Spinal cord (tissue), 10 donors: ENCODE measurements around the gene ELN. TPM values are rescaled to one million over a fixed set of nuclear protein-coding genes. Genes with fewer than 3 reads are reported as not detected.
"Not testable (repeated sequence)": the region's sequence is repeated elsewhere in the genome, so short reads cannot be mapped to it uniquely, and the experiment has no call there.

ENCODE experiments used
- DNase-seq, 6 donors: peaks; one replicate each; pipeline versions ENCODE4 v3.0.0 to v3.0.0-alpha.2; 2013 to 2015; ENCODE audit warnings: low spot score in 6 of 6, low read depth in 4 of 6
- H3K27ac ChIP-seq: one replicate; pipeline ENCODE4 v1.5.1; 2013; ENCODE audit warnings: low read depth, low read length, control low read depth
- H3K27me3 ChIP-seq: one replicate; pipeline ENCODE4 v1.6.1; 2013; ENCODE audit warnings: low read length; ENCODE audit not compliant: control insufficient read depth, insufficient read depth
- H3K36me3 ChIP-seq: one replicate; pipeline ENCODE4 v1.6.1; 2013; ENCODE audit warnings: low read length; ENCODE audit not compliant: control insufficient read depth, insufficient read depth
- H3K4me1 ChIP-seq: one replicate; pipeline ENCODE4 v1.6.1; 2013; ENCODE audit warnings: low read length; ENCODE audit not compliant: control insufficient read depth, insufficient read depth
- H3K4me3 ChIP-seq: one replicate; pipeline ENCODE4 v1.5.1; 2013; ENCODE audit warnings: low read depth, low read length, control low read depth
- H3K9me3 ChIP-seq: one replicate; pipeline ENCODE4 v1.6.1; 2013; ENCODE audit warnings: low read length; ENCODE audit not compliant: control insufficient read depth, insufficient read depth
- WGBS: methylation state at CpG from one replicate; pipeline ENCODE4 v1.1.5; 2013; ENCODE audit warnings: missing lambda C conversion rate; ENCODE audit not compliant: insufficient coverage; 5-methylcytosine and 5-hydroxymethylcytosine counted together
- polyA plus RNA-seq, 2 donors: library from polyadenylated mRNA; unstranded; fragments of 120-200 nt; gene quantifications; one replicate each; pipeline ENCODE4 v1.2.1, GENCODE V29; 2013; ENCODE audit not compliant: insufficient read length in 2 of 2
- total RNA-seq, 2 donors: library from RNA; depleted of rRNA in 1 of 2; stranded (reverse); fragments of 120-200 nt in 1 of 2; fragments of >200 nt in 1 of 2; gene quantifications; one replicate each; pipeline versions ENCODE4 v1.2.3 to v1.2.4, GENCODE V29; 2013 to 2014
- donor health status: healthy.

Gene ELN
- total and polyA plus RNA-seq, 4 donors, result 114 to 287 (median 197) TPM

DNA sequence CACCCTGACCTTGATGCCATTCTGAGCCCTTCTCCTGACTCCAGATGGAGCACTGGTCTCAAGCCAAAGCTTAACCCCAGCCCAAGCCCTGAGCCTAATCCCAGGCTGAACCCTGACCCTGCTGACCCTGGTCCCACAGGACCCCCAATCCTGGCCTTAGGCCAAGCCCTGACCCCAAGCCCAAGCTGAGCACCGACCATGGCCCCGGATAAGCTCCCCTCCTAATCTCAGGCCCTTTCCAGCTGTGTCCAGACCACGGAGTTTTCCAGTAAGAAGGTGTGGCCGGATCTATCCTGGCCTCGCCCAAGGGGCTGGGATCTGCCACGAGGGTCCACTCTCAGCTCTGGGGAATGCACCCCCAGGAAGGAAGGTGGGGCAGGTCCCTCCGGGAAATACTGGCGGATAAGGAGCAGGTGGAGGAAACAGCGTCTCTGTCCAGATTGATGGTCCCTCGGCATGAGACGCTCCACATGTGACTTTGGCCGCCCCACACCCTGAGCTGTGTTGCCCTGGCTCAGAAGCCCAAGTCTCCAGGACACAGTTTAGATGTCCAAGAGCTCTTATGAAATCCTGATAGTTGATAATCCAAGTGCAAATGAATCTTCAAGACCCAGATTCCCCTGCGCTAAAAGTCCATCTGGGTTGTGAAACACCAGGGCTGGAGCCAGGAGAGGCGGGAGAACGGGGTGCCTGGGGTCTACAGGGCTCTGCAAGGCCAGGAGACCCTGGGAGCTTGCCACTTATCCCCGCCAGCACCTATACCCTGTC is 10.4 kb downstream of the ELN start:
- no peak for DNase-seq
- peaks cover 74% of the 10 kb centered on the region for H3K36me3 ChIP-seq
- H3K9me3 ChIP-seq, result no peaks in the 10 kb centered on the region
- H3K27me3 ChIP-seq, result no peaks in the 10 kb centered on the region
- 88% methylated on average over 16 of the region's 16 CpGs for WGBS
- H3K27ac ChIP-seq, result no peak overlapping the region
- H3K4me3 ChIP-seq, result no peak overlapping the region
- peaks cover 42% of the 10 kb centered on the region for H3K4me1 ChIP-seq

DNA sequence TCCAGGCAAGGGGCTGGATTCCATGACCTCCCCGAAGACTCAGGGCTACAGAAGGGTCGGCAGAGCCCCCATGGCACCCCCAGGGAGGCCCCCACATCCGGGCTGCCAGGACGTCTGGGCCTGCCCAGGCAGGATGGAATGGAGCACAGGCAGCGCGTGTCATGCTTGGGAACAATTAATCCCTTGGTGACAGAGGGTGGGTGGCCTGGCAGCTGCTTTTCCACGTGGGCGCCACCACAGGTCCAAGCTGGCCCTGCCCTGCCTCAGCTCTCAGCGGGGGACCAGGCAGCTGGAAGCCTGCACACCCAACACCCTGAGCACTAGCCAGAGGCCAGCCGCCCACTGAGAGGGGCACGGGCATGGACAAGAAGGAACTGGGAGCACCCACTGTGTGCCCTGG is 11.4 kb downstream of the ELN start:
- peaks cover 37% of the 10 kb centered on the region for H3K4me1 ChIP-seq
- no peaks in the 10 kb centered on the region for H3K9me3 ChIP-seq
- no peak for DNase-seq
- H3K27ac ChIP-seq, result no peak overlapping the region
- no peaks in the 10 kb centered on the region for H3K27me3 ChIP-seq
- WGBS, result 70% methylated on average over 11 of the region's 11 CpGs
- H3K36me3 ChIP-seq, result peaks cover 80% of the 10 kb centered on the region
- no peak overlapping the region for H3K4me3 ChIP-seq

DNA sequence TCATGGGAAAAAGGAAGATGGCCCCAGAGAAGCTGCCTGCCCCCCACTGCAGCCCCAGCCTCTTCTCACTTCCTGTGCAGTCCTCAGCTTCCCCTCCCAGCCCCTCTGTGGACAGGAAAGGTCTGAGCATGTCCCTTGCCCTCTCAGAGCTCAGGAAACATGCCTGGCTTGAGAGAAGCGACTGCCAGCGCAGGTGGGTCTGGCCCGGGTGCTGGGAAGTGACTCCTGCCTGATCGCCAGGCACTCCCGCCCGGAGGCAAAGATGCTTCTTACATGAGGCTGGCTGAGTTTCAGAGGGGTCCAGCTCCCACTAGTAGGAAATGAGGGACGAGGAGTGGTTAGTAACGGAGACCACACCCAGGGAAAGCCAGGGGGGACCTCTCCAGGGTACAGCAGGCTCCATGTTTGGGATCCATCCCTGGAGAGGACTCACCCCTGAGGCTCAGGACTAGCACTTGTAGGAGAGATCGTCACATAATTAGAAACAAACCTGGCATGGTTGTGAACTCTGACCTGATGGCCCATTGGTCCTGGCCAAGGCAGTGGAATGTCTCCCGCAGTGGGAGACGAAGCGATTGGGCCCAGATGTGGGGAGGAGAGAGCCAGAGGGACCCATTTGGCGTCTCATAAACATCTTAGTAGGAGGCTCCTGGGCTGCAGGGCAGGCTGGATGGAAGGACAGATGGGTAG is 12.3 kb downstream of the ELN start:
- DNase-seq, result no peak
- Histone ChIP-seq H3K4me1 (peaks cover 33% of the 10 kb centered on the region), H3K4me3 (no peak overlapping the region), H3K27me3 (no peaks in the 10 kb centered on the region), H3K9me3 (no peaks in the 10 kb centered on the region), H3K36me3 (peaks cover 89% of the 10 kb centered on the region), H3K27ac (peak overlapping the region; percentile 25)
- 82% methylated on average over 13 of the region's 13 CpGs for WGBS

DNA sequence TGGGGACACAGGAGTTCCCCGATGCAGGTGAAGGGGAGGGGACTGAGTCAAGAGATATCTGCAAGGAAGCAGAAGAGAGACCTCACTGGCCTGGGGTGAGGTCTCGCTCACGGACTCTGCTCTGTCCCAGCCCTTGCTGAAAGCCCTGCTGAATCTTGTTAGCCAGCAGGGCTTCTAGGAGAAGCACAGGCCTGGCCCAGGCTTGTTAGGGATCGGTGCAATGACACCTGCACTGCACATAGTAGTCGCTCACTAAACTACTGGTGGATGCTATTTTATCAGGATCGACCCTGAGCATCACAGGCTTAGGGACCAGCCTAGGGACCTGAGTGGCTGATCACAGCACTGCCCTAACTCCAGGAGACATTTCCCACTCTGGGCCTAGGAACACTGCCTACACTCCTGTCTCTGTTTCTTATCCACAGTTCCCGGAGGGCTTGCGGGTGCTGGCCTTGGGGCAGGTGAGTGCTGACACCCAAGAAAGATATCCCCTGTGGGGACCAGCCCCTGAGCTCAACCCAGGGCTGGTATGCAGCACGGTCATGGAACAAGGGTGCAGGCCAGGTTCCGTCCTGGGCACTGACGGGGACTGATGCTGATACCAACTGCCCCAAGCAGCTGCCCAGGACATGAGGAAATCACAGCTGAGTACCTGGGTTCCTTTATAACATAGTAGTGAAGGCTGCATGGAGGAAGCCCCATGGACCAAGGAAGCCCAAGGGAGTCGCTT is 13.0 kb downstream of the ELN start:
- H3K9me3 ChIP-seq, result no peaks in the 10 kb centered on the region
- 88% methylated on average over 12 of the region's 12 CpGs for WGBS
- no peaks in the 10 kb centered on the region for H3K27me3 ChIP-seq
- H3K36me3 ChIP-seq, result peaks cover 90% of the 10 kb centered on the region
- H3K27ac ChIP-seq, result peak overlapping the region; percentile 25
- no peak for DNase-seq
- no peak overlapping the region for H3K4me3 ChIP-seq
- peaks cover 34% of the 10 kb centered on the region for H3K4me1 ChIP-seq

DNA sequence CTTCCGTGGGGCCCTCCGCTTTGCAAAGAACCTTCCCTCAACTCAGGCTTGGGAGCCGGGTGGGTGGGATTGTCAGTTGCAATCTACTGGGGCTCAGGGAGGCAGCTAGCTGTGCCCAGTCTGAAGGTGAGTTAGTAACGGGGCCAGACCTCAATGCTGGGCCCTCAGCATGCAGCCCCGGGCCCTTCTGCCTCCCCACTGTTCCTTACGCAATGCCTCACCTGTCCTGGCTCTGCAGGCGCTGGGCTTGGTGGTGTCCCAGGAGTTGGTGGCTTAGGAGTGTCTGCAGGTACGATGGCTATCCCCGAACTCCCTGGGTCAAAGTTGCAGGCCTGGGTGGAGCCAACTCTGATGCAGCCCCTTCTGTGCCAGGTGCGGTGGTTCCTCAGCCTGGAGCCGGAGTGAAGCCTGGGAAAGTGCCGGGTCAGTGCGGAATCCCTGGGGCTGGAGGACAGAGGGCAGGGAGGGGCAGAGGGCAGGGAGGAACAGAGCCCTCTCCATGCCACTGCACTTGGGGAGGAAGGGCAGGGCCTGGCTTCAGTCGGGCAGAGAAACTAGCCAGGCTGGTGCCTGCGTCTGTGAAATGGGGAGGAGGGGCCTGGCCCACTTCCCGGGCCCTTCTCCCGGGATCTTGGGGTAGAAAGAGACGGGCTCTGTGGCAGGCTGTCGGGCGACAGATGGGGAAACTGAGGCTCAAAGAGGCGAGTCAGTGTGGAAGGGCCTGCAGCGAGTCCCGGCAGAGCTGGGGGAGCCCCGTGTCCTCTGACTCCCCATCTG is 15.0 kb downstream of the ELN start:
- Histone ChIP-seq H3K27me3 (no peaks in the 10 kb centered on the region), H3K4me3 (no peak overlapping the region), H3K36me3 (peaks cover 93% of the 10 kb centered on the region), H3K4me1 (peaks cover 34% of the 10 kb centered on the region), H3K27ac (no peak overlapping the region), H3K9me3 (no peaks in the 10 kb centered on the region)
- peak in 1 of 6 donors; percentile 34 for DNase-seq
- WGBS, result 53% methylated on average over 23 of the region's 24 CpGs

DNA sequence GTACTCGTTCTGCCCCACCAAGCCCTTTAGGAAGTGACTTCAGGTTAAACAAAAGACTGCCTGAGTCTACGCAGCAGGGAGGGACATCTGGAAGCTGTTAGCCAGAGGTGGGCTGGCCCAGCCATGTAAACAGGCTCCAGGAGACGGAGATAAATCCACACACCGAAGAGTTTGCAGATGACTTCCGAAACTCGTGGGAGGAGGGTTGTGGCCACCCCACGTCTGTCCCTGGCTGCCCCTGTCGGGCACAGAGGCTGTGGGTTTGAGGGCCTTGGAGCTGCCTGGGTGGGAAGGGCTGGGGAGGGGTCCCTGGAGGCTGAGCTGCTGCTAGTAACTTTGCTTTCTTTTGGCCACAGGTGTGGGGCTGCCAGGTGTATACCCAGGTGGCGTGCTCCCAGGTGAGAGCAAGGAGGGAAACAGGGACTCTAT is 15.6 kb downstream of the ELN start:
- Histone ChIP-seq H3K4me1 (peaks cover 34% of the 10 kb centered on the region), H3K4me3 (no peak overlapping the region), H3K36me3 (peaks cover 93% of the 10 kb centered on the region), H3K27ac (no peak overlapping the region), H3K27me3 (no peaks in the 10 kb centered on the region), H3K9me3 (no peaks in the 10 kb centered on the region)
- WGBS, result 67% methylated on average over 8 of the region's 9 CpGs
- DNase-seq, result peak in 1 of 6 donors; percentile 61

DNA sequence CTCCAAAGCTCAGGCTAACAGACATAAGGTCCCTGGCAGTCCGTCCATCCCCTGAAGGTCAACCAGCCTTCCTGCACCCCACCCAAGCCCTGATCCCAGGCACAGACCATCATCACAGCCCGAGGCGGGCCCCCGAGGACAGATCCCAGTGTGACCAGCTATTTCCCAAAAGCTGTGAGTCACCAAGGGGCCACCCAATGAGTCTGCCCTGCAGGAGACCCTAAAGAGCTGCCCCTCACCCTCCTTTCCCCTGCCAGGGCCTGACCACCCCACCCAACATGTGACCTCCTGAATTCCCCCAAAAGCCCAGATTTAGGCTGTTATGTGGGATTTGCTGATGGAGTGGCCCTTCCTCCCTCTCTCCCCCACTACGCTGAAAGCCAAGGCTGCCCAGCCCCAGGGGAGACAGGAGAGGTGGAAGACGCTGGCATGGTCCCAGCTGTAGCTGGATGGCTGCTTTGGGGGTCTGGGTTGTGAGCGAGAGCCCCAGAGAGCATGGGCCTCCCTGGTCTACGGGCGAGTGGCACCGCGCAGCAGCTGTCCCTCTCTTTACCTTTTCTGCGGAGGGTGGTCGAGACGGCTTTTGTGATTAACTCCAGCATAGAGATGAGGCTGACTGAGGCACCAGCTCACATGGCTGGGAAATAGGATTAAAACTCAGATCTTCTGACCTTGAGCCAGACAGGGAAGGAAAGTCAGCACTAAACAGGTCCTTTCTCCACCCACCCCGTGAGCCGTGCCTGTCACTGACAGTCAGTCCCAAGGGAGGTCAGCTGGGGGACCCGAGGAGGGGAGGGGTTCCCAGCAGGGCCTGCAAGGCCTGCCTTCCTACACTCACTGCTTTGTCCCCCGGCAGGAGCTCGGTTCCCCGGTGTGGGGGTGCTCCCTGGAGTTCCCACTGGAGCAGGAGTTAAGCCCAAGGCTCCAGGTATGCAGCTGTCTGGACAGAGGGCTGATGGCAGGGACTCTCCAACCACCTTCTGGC is 16.7 kb downstream of the ELN start:
- H3K27ac ChIP-seq, result no peak overlapping the region
- peaks cover 29% of the 10 kb centered on the region for H3K4me1 ChIP-seq
- DNase-seq, result no peak
- H3K4me3 ChIP-seq, result no peak overlapping the region
- H3K9me3 ChIP-seq, result no peaks in the 10 kb centered on the region
- peaks cover 94% of the 10 kb centered on the region for H3K36me3 ChIP-seq
- H3K27me3 ChIP-seq, result no peaks in the 10 kb centered on the region
- 57% methylated on average over 8 of the region's 20 CpGs for WGBS

DNA sequence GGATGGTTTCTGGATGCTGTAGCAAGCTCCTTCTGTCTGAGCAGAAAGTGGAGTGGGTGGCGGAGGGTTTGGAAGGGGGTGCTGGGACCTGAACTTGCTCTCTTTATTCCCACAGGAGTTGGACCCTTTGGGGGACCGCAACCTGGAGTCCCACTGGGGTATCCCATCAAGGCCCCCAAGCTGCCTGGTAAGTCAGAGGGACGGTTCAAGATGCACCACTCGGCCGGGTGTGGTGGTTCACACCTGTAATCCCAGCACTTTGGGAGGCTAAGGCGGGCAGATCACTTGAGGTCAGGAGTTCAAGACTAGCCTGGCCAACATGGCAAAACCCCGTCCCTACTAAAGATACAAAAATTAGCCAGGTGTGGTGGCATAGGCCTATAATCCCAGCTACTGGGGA is 18.6 kb downstream of the ELN start:
- H3K4me3 ChIP-seq, DNase-seq, H3K9me3 ChIP-seq, H3K27me3 ChIP-seq, H3K27ac ChIP-seq: not testable (repeated sequence)
- Histone ChIP-seq H3K36me3 (peaks cover 90% of the 10 kb centered on the region), H3K4me1 (peaks cover 21% of the 10 kb centered on the region)
- 97% methylated on average over 5 of the region's 7 CpGs for WGBS
